ENCODE data around the gene TTC9B. TPM values are rescaled to one million over a fixed set of nuclear protein-coding genes. Genes with fewer than 3 reads are reported as not detected.

The TTC9B gene
- total and polyA plus RNA-seq, 2 of the 13 experiments (the other 11 are each of a cell fraction or from before 2014, with no cell fraction given), result not detected

DNA sequence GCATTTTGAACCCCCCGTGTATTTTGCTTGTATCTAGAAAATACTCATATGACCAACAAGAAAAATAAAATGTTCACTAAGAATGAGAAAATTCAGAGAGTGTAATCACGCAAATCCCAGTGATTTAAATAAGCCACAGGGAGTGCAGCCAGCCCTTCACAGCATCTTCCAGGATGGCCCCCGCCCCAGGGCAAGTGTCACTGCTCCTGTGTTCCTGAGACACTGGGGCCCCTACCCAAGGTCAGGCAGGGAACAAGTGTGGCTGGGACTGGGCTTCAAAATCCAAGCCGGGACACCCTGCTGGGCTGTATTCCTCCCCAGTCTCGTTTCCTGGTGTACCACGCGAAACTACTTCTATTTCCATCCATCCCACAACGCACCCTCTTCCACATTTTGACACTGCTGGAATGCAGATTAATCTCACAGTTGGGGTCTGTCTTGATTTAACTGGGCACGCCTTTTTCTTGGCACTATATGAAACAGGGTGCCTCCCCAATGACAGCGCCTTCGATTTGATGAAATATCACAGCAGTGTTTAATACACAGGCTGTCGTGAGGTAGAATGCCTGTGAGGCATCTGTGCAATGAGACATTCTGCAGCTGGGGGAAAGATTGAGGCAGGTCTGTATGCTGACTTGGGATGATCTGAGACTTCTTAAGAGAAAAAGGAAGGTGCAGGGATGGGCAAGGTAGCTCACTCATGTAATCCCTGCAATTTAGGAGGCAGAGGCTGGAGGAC lies 26.6 kb upstream of the TTC9B start (continued):
- TF ChIP-seq, protein P1, sequence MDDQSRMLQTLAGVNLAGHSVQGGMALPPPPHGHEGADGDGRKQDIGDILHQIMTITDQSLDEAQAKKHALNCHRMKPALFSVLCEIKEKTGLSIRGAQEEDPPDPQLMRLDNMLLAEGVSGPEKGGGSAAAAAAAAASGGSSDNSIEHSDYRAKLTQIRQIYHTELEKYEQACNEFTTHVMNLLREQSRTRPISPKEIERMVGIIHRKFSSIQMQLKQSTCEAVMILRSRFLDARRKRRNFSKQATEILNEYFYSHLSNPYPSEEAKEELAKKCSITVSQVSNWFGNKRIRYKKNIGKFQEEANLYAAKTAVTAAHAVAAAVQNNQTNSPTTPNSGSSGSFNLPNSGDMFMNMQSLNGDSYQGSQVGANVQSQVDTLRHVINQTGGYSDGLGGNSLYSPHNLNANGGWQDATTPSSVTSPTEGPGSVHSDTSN (CRISPR knock-in tag; IDR thresholded peaks at IDR 0.05; ENCODE audit: borderline replicate concordance), result no peak
- TF ChIP-seq, protein P2, sequence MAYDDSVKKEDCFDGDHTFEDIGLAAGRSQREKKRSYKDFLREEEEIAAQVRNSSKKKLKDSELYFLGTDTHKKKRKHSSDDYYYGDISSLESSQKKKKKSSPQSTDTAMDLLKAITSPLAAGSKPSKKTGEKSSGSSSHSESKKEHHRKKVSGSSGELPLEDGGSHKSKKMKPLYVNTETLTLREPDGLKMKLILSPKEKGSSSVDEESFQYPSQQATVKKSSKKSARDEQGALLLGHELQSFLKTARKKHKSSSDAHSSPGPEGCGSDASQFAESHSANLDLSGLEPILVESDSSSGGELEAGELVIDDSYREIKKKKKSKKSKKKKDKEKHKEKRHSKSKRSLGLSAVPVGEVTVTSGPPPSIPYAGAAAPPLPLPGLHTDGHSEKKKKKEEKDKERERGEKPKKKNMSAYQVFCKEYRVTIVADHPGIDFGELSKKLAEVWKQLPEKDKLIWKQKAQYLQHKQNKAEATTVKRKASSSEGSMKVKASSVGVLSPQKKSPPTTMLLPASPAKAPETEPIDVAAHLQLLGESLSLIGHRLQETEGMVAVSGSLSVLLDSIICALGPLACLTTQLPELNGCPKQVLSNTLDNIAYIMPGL (CRISPR knock-in tag; IDR thresholded peaks at IDR 0.05; ENCODE audit: borderline replicate concordance in 1 of 2, low read depth in 1 of 2), result no peak
- TF ChIP-seq ZNF83 (CRISPR knock-in tag; IDR thresholded peaks at IDR 0.05; ENCODE audit: borderline replicate concordance) (no peak), ZKSCAN5 (CRISPR knock-in tag; IDR thresholded peaks at IDR 0.05) (no peak), ZNF17 (CRISPR knock-in tag; IDR thresholded peaks at IDR 0.05) (no peak)

DNA sequence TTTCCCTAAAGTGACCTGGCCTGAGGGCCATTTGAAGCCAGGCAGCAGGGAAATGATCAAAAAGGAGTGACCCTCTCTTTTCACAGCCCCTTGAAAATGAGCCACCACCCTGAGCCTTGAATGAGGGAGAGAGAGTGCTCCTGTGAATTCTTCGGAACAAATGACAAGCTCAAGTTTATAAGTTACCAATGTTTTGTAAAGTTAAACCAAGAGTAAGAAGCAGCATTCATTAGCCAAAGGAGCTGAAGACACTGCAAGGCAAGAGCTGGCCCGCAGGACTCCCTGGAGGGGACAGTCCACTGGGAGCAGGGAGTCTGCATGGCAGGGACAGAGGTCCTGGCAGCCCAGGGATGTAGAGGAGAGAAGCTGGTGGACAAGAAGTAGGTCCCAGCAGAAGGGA lies 25.0 kb upstream of the TTC9B start:
- no peak for ATAC-seq
- BruUV-seq (replicated peaks), result no TSS peak
- Histone ChIP-seq H3K36me3 (replicated peaks in 1 of 2; ENCODE audit: control insufficient read depth in 1 of 2, insufficient read depth in 2 of 2, low read length in 2 of 2) (peaks cover 16 to 63% of the 10 kb centered on the region in 2 experiments), H3K4me3 (replicated peaks in 1 of 3; ENCODE audit: insufficient read depth in 1 of 3, low read depth in 2 of 3, low read length in 3 of 3) (no peak overlapping the region), H2AFZ (ENCODE audit: low read length) (no peak overlapping the region), H3K9ac (ENCODE audit: insufficient read depth, low read depth, low read length) (no peak overlapping the region), H3K4me2 (ENCODE audit: low read depth, low read length) (no peak overlapping the region), H3K27me3 (ENCODE audit: control insufficient read depth in 1 of 2, insufficient read depth in 2 of 2, low read length in 2 of 2) (no peaks in the 10 kb centered on the region), H3K79me2 (ENCODE audit: insufficient read depth, low read length) (peaks cover 8% of the 10 kb centered on the region), H3K4me1 (ENCODE audit: insufficient read depth, low read length) (peaks cover 8% of the 10 kb centered on the region; the same call in 1 of the 2 replicates), H3K9me3 (ENCODE audit: low read length) (no peaks in the 10 kb centered on the region), H3K27ac (ENCODE audit: extremely low read length, insufficient read depth, low read length) (no peak overlapping the region), H4K20me1 (ENCODE audit: insufficient read depth, low read length) (no peaks in the 10 kb centered on the region)
- WGBS (ENCODE audit: low lambda C conversion rate), result 96% methylated on average over 2 of the region's 2 CpGs
- no peak for DNase-seq (ENCODE audit: low spot score)
- ChIA-PET POLR2A (no interaction called here), CTCF (ENCODE audit: low intra/inter-chr PET ratio, low total read pairs) (no interaction called here)
- in situ Hi-C loops (cut with HindIII; ENCODE audit: extremely low pct_ligation_motif_present, low pct_unique_long_range_greater_than_20kb), result no loop called here
- intact Hi-C loops (cut with micrococcal nuclease; ENCODE audit: unreplicated experiment), result no loop called here
- FAIRE-seq, result no peak
- no peak for TF ChIP-seq RNF2 (conservative IDR thresholded peaks at IDR 0.05; ENCODE audit: low read depth)
- no peak for TF ChIP-seq CENPX (CRISPR knock-in tag; IDR thresholded peaks at IDR 0.05)
- TF ChIP-seq, protein P3, sequence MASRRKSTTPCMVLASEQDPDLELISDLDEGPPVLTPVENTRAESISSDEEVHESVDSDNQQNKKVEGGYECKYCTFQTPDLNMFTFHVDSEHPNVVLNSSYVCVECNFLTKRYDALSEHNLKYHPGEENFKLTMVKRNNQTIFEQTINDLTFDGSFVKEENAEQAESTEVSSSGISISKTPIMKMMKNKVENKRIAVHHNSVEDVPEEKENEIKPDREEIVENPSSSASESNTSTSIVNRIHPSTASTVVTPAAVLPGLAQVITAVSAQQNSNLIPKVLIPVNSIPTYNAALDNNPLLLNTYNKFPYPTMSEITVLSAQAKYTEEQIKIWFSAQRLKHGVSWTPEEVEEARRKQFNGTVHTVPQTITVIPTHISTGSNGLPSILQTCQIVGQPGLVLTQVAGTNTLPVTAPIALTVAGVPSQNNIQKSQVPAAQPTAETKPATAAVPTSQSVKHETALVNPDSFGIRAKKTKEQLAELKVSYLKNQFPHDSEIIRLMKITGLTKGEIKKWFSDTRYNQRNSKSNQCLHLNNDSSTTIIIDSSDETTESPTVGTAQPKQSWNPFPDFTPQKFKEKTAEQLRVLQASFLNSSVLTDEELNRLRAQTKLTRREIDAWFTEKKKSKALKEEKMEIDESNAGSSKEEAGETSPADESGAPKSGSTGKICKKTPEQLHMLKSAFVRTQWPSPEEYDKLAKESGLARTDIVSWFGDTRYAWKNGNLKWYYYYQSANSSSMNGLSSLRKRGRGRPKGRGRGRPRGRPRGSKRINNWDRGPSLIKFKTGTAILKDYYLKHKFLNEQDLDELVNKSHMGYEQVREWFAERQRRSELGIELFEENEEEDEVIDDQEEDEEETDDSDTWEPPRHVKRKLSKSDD (CRISPR knock-in tag; IDR thresholded peaks at IDR 0.05; ENCODE audit: low read depth), result no peak
- TF ChIP-seq ATM (IDR thresholded peaks at IDR 0.05; ENCODE audit: borderline replicate concordance), result no peak
- TF ChIP-seq, protein P4, sequence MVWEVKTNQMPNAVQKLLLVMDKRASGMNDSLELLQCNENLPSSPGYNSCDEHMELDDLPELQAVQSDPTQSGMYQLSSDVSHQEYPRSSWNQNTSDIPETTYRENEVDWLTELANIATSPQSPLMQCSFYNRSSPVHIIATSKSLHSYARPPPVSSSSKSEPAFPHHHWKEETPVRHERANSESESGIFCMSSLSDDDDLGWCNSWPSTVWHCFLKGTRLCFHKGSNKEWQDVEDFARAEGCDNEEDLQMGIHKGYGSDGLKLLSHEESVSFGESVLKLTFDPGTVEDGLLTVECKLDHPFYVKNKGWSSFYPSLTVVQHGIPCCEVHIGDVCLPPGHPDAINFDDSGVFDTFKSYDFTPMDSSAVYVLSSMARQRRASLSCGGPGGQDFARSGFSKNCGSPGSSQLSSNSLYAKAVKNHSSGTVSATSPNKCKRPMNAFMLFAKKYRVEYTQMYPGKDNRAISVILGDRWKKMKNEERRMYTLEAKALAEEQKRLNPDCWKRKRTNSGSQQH (CRISPR knock-in tag; IDR thresholded peaks at IDR 0.05; ENCODE audit: low read depth), result no peak
- no peak for TF ChIP-seq SRSF1 (optimal IDR thresholded peaks at IDR 0.05; ENCODE audit: low read depth, low read length)
- no peak for TF ChIP-seq ETV6 (CRISPR knock-in tag; conservative IDR thresholded peaks at IDR 0.05)
